GM21390 (cell line): ENCODE measurements around the gene EGFR.

Experiments used
- ATAC-seq: cut with Tn5 transposase; IDR thresholded peaks from one replicate; pipeline ENCODE4 v1.9.1; 2021; ENCODE audit not compliant: unreplicated experiment

EGFR gene

DNA sequence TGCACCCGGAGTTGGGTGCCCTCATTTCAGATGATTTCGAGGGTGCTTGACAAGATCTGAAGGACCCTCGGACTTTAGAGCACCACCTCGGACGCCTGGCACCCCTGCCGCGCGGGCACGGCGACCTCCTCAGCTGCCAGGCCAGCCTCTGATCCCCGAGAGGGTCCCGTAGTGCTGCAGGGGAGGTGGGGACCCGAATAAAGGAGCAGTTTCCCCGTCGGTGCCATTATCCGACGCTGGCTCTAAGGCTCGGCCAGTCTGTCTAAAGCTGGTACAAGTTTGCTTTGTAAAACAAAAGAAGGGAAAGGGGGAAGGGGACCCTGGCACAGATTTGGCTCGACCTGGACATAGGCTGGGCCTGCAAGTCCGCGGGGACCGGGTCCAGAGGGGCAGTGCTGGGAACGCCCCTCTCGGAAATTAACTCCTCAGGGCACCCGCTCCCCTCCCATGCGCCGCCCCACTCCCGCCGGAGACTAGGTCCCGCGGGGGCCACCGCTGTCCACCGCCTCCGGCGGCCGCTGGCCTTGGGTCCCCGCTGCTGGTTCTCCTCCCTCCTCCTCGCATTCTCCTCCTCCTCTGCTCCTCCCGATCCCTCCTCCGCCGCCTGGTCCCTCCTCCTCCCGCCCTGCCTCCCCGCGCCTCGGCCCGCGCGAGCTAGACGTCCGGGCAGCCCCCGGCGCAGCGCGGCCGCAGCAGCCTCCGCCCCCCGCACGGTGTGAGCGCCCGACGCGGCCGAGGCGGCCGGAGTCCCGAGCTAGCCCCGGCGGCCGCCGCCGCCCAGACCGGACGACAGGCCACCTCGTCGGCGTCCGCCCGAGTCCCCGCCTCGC, at the start of gene EGFR:
TSS of gene EGFR (plus strand) at position 657 of the 830 bp plus-strand sequence. CDS start 261 bp downstream, outside the sequence.
- no peak for ATAC-seq

DNA sequence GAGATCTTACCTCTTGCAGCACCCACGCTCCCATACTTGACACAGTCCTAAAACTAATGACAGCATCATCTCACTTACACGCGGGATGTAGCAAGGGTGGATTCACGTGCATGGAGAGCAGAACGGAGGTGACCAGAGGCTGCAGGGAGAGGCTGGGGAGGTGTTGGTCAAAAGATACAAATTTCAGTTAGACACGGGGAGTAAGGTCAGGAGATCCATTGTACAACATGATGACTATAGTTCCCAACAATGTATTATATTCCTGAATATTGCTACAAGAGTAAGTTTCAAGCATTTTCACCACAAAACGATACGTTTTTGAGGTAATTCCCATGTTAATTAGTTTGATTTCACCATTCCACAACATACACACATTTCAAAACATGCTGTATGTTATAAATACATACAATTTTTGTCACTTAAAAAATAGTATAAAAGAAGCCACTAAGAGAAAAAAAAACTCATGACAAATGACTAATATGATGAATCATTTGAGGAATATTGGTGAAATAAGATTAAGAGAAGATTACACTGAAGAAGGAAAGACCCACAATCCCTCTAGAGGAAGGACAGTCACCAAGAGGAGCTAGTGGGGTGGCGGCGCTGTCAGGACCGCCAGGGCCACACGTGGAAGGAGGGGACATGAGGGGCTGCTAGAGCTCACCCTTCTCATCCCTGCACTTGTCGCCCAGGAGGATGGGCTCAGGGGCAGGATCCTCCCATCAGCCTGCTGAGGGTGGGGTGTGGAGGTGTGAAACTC, 49.4 kb upstream of the EGFR start:
- no peak for ATAC-seq

DNA sequence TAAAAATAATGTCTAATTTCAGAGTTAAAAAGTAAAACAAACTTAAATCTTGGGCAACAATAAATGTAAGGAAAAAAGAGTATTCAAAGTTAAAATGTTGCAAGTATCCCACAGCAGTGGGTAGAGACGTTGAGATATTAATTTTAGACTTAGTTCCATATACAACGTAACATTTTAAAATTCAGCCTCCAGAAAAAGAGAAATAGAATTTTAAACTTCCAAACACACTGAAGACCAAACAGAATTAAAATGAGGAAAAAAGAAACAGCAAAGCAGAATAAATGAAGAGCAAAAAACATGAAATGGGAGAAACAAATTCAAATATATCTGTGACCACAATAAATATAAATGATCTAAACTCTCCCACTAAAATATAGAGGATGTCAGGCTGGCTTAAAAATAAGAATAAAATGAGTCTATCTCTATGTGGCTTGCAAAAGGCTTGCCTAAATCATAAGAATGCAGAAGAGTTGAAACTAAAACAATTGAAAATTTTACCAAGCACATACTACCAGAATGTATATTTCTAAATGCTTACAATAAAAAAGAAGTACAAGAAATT, 46.0 kb upstream of the EGFR start:
- ATAC-seq = no peak

DNA sequence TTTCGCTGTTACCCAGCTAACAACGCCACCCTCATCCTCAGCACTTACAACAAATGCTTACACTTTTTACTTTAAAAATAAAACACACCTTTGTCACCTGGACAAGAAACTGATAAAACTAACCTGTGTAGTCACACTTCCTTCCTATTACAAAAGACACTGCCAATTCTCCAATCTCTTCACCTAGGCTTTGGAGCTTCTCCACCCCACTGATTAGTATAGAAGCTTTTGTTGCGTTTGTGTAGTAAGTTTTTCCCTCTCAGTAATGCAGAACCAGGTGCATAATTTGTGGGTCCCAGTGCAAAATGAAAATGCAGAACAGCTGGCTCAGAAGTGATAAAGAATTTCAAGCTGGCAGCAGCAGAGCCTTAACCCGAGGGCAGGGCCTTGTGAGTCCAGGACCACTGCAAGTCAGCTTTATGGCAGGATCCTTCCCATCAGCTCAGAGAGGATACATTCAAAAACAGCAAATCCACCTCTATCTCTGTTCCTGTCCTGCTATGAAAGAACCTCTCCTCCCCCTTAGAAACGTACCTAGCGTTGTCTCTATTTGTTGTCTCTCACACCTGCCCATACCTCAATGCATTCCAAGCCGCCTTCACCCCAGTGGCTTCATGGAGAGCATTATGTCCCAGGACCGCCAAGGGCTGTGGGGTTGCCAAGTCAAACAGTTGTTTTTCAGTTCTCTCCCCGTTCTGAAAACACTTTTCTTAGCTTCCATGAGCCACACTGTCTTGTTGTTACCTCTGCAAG, 40.3 kb upstream of the EGFR start:
- no peak for ATAC-seq

DNA sequence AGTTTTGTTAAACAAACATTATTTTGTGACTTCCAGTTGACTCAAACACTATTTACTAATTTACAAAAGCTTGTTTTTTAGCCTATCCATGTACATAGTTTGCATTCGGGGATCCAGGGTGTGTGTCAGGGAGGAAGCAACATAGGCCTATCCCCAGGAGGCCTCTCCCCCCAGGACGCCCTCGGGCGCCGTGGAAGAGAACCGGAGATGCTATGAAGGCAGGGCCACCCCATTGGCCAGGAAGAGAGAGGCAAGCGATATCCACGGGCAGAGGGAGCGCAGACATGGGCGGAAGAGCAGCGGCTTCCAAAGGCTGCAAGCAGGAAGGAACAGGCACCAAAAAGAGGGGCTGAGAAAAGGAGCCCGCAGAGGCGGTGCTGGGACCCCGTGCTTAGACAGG, 38.3 kb upstream of the EGFR start:
- ATAC-seq = no peak

DNA sequence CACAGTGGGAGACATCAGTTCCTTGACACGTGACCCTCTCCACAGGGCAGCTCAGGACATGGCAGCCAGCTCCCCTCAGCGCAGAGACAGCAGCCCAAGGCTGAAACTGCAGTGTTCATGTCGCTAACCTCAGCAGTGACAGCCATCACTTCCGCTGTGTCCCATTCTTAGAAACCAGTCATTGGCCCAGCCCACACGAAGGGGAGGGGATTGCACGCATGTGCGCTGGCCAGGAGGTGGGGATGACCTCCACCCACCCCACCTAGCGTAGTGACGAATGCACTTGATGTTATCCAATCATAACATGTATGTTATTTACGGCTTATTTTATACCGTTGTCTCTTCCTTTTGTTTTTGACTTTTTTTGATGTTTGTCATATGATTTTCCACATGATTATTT, 36.9 kb upstream of the EGFR start:
- no peak for ATAC-seq

DNA sequence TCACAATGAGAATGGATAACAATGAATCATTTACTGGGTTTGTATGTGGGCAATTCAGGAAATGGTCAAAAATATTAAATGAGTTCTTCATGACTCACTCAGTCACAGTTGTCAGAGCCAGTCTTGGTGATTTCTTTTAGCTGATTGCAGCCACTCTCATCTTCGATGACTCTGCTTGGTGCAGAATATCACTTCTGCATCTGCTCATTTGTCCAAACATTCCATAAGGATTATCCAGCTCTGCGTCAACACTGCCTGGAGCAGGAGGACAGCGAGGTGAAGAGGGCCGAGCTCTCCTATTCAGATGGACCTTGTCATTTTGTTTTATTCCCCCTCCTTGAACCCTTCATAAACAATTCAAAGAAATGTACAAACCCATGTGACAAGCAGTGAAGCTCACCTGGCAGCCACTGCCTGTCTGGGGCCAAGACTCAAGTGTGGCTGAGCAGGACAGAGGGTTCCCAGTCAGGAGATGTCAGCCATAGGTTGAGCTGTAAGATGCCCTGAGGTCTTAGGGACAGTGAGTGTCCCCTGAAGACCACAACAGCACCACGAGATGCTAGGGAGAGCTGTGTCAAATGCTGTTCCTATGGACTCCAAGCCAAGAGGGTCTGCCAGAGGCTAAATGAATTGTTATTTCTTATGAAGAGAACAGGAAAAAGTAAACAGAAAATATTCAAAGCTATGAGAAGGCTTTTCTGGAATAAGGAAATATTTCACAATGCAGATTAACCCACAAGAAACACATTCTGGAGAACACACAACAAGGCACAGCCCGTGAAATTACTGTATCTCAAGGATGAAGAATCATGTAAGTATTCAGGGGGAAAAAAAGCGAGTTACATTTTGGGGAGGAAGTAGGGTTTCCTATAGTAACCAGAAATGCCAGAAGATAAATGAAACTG, 33.1 kb upstream of the EGFR start:
- no peak for ATAC-seq

DNA sequence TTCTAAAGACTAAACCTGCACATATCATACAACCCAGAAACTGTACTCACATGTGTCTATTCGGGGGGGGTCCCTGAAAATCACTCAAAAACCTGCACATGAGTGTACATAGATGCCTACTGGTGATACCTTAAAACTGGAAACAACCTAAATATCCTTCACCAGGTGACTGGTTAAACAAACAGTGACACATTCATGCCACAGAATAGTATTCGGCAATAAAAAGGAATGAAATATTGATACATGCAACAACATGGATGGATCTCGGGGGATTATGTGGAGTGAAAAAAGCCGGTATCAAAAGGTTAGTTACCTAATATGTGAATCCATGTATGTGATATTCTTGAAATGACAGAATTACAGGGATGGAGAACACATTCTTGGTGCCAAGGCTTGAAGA, 32.1 kb upstream of the EGFR start:
- no peak for ATAC-seq

DNA sequence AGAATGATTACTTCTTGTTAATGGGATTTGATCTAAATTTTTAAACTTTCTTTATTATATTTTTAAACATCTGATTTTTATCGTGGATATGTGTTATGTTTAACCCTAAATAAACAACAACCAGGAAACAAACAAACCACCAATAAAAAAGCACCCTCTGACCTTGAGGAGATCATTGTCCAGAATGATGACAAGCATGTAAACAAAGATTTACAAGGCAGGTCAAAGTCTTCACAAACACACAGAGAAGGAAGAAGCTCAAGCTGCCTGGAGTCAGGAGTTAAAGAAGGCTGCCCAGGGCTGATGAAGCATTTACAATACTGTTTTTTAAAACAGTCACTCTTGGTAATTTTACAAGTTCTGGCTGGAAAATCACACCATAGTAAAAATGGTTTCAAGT, 31.0 kb upstream of the EGFR start:
- ATAC-seq = no peak

DNA sequence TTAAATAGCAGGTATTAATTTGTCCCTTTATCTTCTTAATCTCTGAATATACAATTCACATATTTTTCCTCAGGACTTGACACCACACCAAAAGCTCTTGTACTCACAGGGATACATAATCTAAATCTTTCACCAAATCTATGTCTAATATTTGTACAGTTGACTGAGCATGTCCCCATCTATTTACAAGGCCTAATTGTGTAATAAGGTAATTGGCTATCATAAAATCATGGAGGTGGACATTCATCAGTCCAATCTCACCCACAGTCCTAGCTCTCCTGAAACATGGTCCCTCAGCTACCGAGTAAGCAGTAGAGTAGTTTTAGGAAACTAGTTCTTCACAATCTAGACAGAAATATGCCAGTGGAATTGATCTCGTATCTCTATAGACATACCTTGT, 30.3 kb upstream of the EGFR start:
- ATAC-seq = no peak

DNA sequence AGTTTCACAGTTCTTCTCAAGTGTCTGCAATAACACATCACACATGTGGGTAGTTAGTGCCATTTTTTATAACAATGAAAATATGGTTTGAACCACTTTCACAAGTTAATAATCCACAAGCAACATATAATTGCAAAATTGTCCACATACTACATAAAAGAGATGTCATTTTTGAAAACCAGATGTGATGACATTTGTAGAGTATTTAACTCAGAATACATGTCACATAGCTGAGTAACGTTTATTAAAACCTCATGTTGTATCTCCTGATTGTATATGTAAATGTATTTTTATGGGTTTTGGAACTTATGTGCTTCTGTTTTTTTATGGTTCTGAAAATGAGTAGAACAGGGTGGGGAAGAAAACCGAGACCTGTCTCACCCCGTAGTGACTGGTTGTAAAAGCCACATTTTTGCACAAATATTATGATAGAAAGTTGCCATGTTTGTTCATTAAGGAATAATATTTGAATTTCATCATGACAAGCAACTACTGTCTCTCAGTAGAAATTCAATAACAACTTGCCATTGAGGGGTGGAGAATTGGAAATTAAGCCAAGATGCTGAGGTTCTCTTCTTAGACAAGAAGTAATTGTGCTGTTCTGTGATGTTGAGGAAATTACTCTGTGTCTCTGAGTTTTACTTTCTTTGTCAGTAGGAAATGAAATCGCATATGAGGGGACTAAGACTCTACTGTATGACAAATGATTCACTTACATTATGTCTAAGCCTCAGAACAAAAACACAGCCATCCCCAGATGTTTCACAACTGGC, 29.2 kb upstream of the EGFR start:
- no peak for ATAC-seq

DNA sequence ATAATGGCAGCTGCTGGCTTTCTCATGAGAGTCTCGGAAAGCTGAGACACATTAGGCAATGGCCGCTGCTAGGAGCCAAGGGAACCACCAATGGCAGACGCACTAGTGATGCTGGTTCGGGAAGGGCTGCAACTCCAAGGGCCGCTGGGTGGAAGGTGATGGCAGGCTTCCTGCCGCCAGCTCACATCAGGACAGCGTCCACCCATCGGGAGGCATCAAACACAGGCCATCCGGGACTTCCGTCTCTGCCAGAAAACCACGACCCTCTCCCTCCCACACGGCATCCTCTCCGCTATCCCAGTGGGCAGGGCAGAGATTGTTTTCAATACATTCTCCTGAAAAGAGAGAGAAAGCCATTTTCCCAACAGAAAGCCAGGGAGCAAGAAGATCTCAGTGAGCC, 27.5 kb upstream of the EGFR start:
- no peak for ATAC-seq

DNA sequence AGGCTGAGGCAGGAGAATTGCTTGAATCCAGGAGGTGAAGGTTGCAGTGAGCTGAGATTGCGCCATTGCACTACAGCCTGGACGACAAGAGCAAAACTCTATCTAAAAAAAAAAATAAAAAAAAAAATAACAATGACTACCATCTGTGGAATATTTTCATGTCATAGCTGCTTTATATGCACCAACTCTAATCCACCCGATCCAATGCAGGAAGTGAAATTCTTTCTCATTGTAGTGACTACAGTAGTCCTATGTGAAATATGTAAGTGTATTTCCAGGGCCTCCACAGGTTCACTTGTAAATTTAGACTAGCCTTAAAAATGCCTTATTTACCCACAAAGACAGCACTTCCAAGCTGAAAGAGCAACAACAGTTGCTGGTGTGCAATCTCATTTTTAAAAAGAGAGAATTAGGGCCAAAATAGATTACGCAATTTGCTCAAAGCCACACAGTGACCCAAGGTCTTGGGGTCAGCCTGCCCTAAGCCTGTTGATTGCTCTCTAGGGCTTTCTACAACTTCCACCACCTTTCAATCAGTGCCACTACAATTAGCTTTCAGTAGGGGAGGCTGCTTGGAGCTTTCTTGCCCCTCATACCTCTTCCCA, 25.8 kb upstream of the EGFR start:
- ATAC-seq = no peak

DNA sequence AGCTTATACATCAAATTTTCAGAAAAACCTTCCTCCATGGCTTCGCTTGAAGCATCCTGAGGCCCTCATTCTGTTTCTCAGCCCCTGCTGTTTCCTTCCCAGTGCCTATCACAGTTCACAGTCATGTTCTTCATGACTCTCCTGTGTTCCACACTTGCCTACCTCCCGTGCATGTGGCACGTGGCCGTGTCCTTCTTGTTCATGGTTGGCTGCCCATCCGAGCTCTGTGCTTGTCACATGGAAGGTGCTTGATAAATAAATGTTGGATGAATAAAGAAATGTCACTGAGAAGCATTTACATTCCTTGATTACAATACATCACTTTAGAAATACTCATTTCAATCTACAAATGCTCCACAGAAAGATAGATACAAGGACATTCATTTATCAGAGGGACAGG, 23.7 kb upstream of the EGFR start:
- no peak for ATAC-seq

DNA sequence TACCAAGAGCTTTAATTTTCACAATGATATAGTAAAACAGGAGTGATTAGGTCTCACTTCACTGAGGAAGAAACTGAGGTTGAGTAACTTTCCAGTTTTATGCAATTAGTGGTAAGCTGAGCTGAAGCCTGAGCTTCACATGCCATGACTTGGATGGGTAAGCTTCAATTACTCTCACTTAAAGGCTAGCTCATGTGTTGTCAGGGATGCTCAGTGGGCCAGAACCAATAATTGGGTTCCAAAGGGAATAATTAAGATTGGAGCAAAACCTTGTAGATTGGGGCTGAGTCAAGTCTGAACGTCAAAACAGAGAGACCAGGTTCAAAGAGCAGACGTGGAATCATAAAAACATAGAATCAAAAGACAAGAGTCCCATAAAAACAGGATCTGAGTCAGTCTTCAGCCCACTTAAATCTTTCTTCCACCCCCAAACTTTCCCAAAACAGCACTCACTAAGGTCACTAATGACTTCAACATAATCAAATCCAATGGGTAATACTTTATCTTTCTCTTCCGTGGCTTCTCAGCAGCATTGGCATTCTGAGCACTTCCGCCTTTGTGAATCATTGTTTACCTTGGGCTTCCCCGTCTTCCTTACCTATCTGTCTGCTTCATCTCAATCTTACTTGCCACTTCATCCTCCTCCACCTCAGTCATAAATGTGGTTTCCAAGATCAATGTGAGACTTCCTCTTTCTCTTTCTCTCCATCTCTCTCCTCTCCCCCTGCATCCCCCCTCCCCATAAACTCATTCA, 23.0 kb upstream of the EGFR start:
- peak; percentile 82 for ATAC-seq

DNA sequence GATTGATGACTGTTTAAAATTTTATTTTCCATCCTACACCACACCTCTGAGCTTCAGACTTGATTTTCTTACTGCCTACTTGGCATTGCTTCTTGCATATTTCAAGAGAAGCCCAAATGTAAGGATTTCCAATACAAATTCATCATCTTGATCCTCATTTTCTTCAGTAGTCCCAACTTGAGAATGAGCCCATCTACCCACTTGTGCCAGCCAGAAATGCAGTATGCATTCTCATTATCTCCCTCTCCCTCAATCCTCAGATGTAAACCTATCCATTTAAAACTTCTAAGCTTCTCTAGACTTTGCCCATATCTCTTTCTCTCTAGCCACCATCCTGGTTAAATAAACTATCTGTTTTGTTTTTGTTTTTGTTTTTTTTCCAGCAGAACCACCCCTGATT, 22.4 kb upstream of the EGFR start:
- peak; percentile 11 for ATAC-seq

DNA sequence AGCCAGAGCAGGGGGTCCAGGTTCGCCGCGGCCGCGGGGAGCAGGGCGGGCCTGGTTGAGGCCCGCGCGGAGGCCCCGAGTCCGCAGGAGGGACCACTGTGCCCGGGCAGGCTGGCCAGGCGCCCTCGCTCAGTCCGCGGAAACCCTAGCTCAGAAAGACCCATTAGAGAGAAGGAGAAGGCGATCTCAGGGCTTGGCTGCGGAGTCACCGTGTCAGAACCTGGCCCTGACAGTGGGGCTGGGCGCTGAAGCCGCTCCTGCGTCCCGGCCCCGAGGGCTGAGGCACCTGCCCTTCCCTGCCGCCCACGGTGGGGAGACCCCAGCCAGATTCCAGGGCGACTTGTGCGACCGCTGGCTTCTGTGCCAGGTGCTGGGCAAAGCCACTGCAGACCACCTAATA, 14.2 kb upstream of the EGFR start:
- no peak for ATAC-seq

DNA sequence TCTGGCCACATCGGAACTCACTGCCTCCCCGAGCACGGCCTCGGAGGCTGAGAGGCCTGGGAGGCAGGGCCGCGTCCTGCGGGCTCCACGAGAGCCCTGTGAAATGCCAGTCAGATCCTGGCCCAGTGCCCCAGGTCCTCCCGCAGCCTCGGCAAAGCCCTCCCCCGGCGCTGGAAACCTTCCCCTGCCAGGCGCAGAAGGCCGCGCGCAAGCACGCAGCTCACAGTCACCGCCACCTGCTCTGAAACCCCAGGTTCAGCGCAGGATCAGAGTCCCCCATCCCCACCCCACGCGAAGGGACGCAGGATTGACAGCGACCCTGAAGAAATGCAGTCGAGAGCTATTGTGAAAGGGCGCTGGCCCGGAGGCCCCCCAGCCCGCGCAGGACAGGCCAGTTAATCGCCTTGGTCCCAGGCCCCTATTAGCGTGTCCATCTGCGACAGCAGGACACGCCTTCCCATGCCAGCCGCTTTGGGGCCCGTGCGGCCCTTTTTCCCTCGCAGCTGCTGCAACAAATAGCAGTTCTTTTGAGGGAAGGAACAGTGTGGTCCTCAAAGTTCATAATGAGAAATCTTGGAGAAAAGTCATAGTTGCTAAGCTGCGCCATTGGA, 13.5 kb upstream of the EGFR start:
- no peak for ATAC-seq
